ENCODE results near the gene TRPC5OS.

TRPC5OS gene

DNA sequence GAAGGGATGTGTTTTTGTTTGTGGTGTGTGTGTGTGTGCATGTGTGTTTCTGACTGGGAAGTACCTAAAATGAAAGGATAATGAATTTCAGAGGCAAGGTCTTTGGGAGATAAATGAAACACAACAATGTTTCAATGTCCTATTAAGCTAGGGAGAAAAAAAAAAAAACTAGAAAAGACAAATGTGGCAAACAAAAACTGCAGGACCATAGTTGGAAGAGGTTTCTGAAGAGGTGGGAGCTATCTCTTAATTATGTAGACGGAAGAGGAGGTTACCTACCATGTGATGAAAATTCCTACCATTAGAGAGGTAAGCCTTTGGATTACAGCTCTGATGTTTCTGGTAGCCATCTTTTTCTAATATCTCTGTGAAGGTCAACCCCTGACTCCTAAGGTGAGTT, at the start of gene TRPC5OS:
Gene TRPC5OS (plus strand): TSS at position 301 of the 400 bp plus-strand sequence. CDS start 25,669 bp downstream, outside the sequence.
- H3K27me3 ChIP-seq (ENCODE audit: control insufficient read depth in 2 of 2, insufficient read depth in 2 of 2, low read length in 2 of 2) = no peaks in the 10 kb centered on the region
- no peak within 1 kb of the TSS for H3K27ac ChIP-seq (ENCODE audit: low read depth in 2 of 2, low read length in 2 of 2)
- no peaks in the 10 kb centered on the region for H3K9me3 ChIP-seq (ENCODE audit: control insufficient read depth in 2 of 2, low read length in 2 of 2)
- H3K9ac ChIP-seq (ENCODE audit: low read depth in 1 of 2, low read length in 2 of 2) = no peak within 1 kb of the TSS
- no peak within 1 kb of the TSS for H3K4me3 ChIP-seq (ENCODE audit: low read length in 2 of 2)
- H3K36me3 ChIP-seq (ENCODE audit: control insufficient read depth in 2 of 2, insufficient read depth in 2 of 2, low read length in 2 of 2) = no peaks in the 10 kb centered on the region
- no peaks in the 10 kb centered on the region for H3K4me1 ChIP-seq (ENCODE audit: control insufficient read depth in 2 of 2, insufficient read depth in 2 of 2, low read length in 2 of 2)

- H3K27me3 ChIP-seq (ENCODE audit: control insufficient read depth in 2 of 2, insufficient read depth in 2 of 2, low read length in 2 of 2) = no peaks in the 10 kb centered on the region
- no peak overlapping the region for H3K27ac ChIP-seq (ENCODE audit: low read depth in 2 of 2, low read length in 2 of 2)
- no peak overlapping the region for H3K4me3 ChIP-seq (ENCODE audit: low read length in 2 of 2)
Measured at GRCh38 chrX:111829345-111829744, 46.6 kb upstream of the TRPC5OS start.

GRCh38 chrX:111830571-111830970, 45.4 kb upstream of the TRPC5OS start:
- Histone ChIP-seq H3K36me3 (ENCODE audit: control insufficient read depth in 2 of 2, insufficient read depth in 2 of 2, low read length in 2 of 2) (no peaks in the 10 kb centered on the region), H3K27ac (ENCODE audit: low read depth in 2 of 2, low read length in 2 of 2) (no peak overlapping the region), H3K9ac (ENCODE audit: low read depth in 1 of 2, low read length in 2 of 2) (no peak overlapping the region), H3K4me1 (ENCODE audit: control insufficient read depth in 2 of 2, insufficient read depth in 2 of 2, low read length in 2 of 2) (no peaks in the 10 kb centered on the region), H3K4me3 (ENCODE audit: low read length in 2 of 2) (no peak overlapping the region), H3K9me3 (ENCODE audit: control insufficient read depth in 2 of 2, low read length in 2 of 2) (no peaks in the 10 kb centered on the region), H3K27me3 (ENCODE audit: control insufficient read depth in 2 of 2, insufficient read depth in 2 of 2, low read length in 2 of 2) (no peaks in the 10 kb centered on the region)

More at GRCh38 chrX:111829345-111829744, 46.6 kb upstream of the TRPC5OS start:
- H3K9ac ChIP-seq (ENCODE audit: low read depth in 1 of 2, low read length in 2 of 2) = no peak overlapping the region
- H3K9me3 ChIP-seq (ENCODE audit: control insufficient read depth in 2 of 2, low read length in 2 of 2) = no peaks in the 10 kb centered on the region
- no peaks in the 10 kb centered on the region for H3K4me1 ChIP-seq (ENCODE audit: control insufficient read depth in 2 of 2, insufficient read depth in 2 of 2, low read length in 2 of 2)
- H3K36me3 ChIP-seq (ENCODE audit: control insufficient read depth in 2 of 2, insufficient read depth in 2 of 2, low read length in 2 of 2) = no peaks in the 10 kb centered on the region

GRCh38 chrX:111831343-111831742, 44.6 kb upstream of the TRPC5OS start:
- H3K27ac ChIP-seq (ENCODE audit: low read depth in 2 of 2, low read length in 2 of 2) = no peak overlapping the region
- no peak overlapping the region for H3K4me3 ChIP-seq (ENCODE audit: low read length in 2 of 2)
- H3K27me3 ChIP-seq (ENCODE audit: control insufficient read depth in 2 of 2, insufficient read depth in 2 of 2, low read length in 2 of 2) = no peaks in the 10 kb centered on the region
- no peaks in the 10 kb centered on the region for H3K9me3 ChIP-seq (ENCODE audit: control insufficient read depth in 2 of 2, low read length in 2 of 2)
- H3K4me1 ChIP-seq (ENCODE audit: control insufficient read depth in 2 of 2, insufficient read depth in 2 of 2, low read length in 2 of 2) = no peaks in the 10 kb centered on the region
- H3K36me3 ChIP-seq (ENCODE audit: control insufficient read depth in 2 of 2, insufficient read depth in 2 of 2, low read length in 2 of 2) = no peaks in the 10 kb centered on the region
- no peak overlapping the region for H3K9ac ChIP-seq (ENCODE audit: low read depth in 1 of 2, low read length in 2 of 2)

DNA sequence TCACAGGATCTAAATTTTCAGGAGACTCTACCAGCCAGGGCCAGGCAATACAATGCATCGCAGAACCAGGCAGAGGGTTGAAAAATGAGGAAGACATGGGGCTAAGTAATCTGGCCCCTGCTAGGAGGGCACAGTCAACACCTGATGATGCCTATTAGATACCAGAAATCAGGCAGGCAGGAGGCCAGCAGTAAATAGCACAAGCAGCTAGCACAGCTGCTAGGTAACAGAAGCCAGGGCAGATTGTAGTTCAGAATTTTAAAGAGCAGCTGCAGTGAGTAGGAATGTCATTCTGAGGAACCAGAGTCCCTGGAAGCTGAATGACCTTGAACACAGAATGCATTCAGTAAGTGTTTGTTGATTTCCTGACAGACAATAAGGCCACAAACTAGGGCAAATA, 38.8 kb upstream of the TRPC5OS start:
- Histone ChIP-seq H3K27ac (ENCODE audit: low read depth in 2 of 2, low read length in 2 of 2) (no peak overlapping the region), H3K9me3 (ENCODE audit: control insufficient read depth in 2 of 2, low read length in 2 of 2) (no peaks in the 10 kb centered on the region), H3K36me3 (ENCODE audit: control insufficient read depth in 2 of 2, insufficient read depth in 2 of 2, low read length in 2 of 2) (no peaks in the 10 kb centered on the region), H3K9ac (ENCODE audit: low read depth in 1 of 2, low read length in 2 of 2) (no peak overlapping the region), H3K27me3 (ENCODE audit: control insufficient read depth in 2 of 2, insufficient read depth in 2 of 2, low read length in 2 of 2) (peaks cover 0 to 4% of the 10 kb centered on the region in 2 donors), H3K4me3 (ENCODE audit: low read length in 2 of 2) (no peak overlapping the region), H3K4me1 (ENCODE audit: control insufficient read depth in 2 of 2, insufficient read depth in 2 of 2, low read length in 2 of 2) (no peaks in the 10 kb centered on the region)

GRCh38 chrX:111847491-111848133, 28.4 kb upstream of the TRPC5OS start:
- H3K4me1 ChIP-seq (ENCODE audit: control insufficient read depth in 2 of 2, insufficient read depth in 2 of 2, low read length in 2 of 2) = no peaks in the 10 kb centered on the region
- H3K36me3 ChIP-seq (ENCODE audit: control insufficient read depth in 2 of 2, insufficient read depth in 2 of 2, low read length in 2 of 2) = no peaks in the 10 kb centered on the region
- H3K27ac ChIP-seq (ENCODE audit: low read depth in 2 of 2, low read length in 2 of 2) = no peak overlapping the region
- H3K9ac ChIP-seq (ENCODE audit: low read depth in 1 of 2, low read length in 2 of 2) = no peak overlapping the region
- H3K9me3 ChIP-seq (ENCODE audit: control insufficient read depth in 2 of 2, low read length in 2 of 2) = no peaks in the 10 kb centered on the region
- peaks cover 5% of the 10 kb centered on the region in 2 donors for H3K27me3 ChIP-seq (ENCODE audit: control insufficient read depth in 2 of 2, insufficient read depth in 2 of 2, low read length in 2 of 2)
- no peak overlapping the region for H3K4me3 ChIP-seq (ENCODE audit: low read length in 2 of 2)

DNA sequence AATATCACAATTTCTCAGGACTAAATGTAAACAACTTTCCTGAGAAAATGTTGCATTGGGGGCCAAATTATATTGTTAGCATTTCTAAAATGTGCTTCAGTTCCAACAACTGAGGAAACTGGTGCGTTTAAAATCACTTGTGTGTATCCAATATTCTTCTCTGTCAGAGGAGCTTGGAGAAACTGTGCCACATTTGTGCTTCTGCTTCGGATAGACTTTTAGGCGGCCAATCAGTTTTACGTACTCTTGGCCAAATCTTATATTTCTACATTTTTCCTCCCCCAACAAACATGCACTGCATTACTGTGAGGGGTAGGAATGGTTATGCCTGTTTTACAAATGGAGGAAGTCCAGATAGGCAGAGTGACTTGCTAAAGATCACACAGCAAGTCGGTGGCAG, 27.4 kb upstream of the TRPC5OS start:
- Histone ChIP-seq H3K36me3 (ENCODE audit: control insufficient read depth in 2 of 2, insufficient read depth in 2 of 2, low read length in 2 of 2) (no peaks in the 10 kb centered on the region), H3K27me3 (ENCODE audit: control insufficient read depth in 2 of 2, insufficient read depth in 2 of 2, low read length in 2 of 2) (peaks cover 0 to 8% of the 10 kb centered on the region in 2 donors), H3K9ac (ENCODE audit: low read depth in 1 of 2, low read length in 2 of 2) (no peak overlapping the region), H3K9me3 (ENCODE audit: control insufficient read depth in 2 of 2, low read length in 2 of 2) (no peaks in the 10 kb centered on the region), H3K4me1 (ENCODE audit: control insufficient read depth in 2 of 2, insufficient read depth in 2 of 2, low read length in 2 of 2) (no peaks in the 10 kb centered on the region), H3K4me3 (ENCODE audit: low read length in 2 of 2) (no peak overlapping the region), H3K27ac (ENCODE audit: low read depth in 2 of 2, low read length in 2 of 2) (no peak overlapping the region)

DNA sequence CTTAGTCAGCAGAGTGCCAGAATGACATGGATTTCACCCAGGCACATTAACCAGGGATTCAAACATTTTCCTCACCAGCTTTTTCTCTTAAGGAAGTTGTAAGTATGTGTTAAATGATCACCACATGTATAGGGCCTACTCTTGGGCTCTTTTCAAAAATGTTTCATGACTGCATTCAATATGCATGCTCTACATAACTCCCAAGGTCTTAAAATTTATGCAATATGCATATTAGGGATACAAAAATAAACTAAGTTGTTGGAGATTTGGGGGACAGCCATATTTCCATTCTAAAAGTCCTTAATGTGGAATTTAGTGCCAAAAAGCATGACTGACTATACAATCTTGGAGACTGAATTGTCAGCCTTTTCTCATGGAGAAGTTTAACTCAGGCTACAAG, 25.0 kb upstream of the TRPC5OS start:
- no peak overlapping the region for H3K9ac ChIP-seq (ENCODE audit: low read depth in 1 of 2, low read length in 2 of 2)
- H3K27me3 ChIP-seq (ENCODE audit: control insufficient read depth in 2 of 2, insufficient read depth in 2 of 2, low read length in 2 of 2) = peaks cover 0 to 5% of the 10 kb centered on the region in 2 donors
- H3K9me3 ChIP-seq (ENCODE audit: control insufficient read depth in 2 of 2, low read length in 2 of 2) = no peaks in the 10 kb centered on the region
- no peak overlapping the region for H3K4me3 ChIP-seq (ENCODE audit: low read length in 2 of 2)
- no peaks in the 10 kb centered on the region for H3K4me1 ChIP-seq (ENCODE audit: control insufficient read depth in 2 of 2, insufficient read depth in 2 of 2, low read length in 2 of 2)
- no peak overlapping the region for H3K27ac ChIP-seq (ENCODE audit: low read depth in 2 of 2, low read length in 2 of 2)
- no peaks in the 10 kb centered on the region for H3K36me3 ChIP-seq (ENCODE audit: control insufficient read depth in 2 of 2, insufficient read depth in 2 of 2, low read length in 2 of 2)

GRCh38 chrX:111854556-111855490, 21.2 kb upstream of the TRPC5OS start:
- Histone ChIP-seq H3K27ac (ENCODE audit: low read depth in 2 of 2, low read length in 2 of 2) (no peak overlapping the region), H3K4me3 (ENCODE audit: low read length in 2 of 2) (no peak overlapping the region), H3K9me3 (ENCODE audit: control insufficient read depth in 2 of 2, low read length in 2 of 2) (no peaks in the 10 kb centered on the region), H3K27me3 (ENCODE audit: control insufficient read depth in 2 of 2, insufficient read depth in 2 of 2, low read length in 2 of 2) (peaks cover 0 to 5% of the 10 kb centered on the region in 2 donors), H3K36me3 (ENCODE audit: control insufficient read depth in 2 of 2, insufficient read depth in 2 of 2, low read length in 2 of 2) (no peaks in the 10 kb centered on the region), H3K4me1 (ENCODE audit: control insufficient read depth in 2 of 2, insufficient read depth in 2 of 2, low read length in 2 of 2) (no peaks in the 10 kb centered on the region), H3K9ac (ENCODE audit: low read depth in 1 of 2, low read length in 2 of 2) (no peak overlapping the region)

DNA sequence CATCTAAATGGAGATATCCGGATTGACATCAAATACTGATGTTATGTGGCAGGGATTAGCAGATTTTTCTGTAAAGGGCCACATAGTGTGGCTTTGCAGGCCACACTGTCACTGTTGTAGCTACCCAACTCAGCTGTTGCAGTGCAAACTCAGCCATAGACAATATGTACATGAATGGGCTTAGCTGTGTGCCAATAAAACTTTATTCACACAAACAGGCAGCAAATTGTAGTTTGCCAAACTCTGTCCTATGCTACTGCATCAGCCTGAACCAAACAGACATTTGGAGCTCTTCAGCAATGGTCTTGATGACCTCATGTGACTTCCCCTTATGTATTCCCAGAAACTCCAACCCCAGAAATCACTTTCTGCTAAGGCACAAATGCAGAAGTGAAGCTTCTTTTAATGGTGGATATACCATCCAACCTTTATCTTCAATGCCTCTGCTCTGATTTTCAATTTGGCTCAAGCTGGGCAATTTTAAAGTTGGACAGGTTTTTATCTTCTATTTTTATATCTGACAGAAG, 18.4 kb upstream of the TRPC5OS start:
- Histone ChIP-seq H3K36me3 (ENCODE audit: control insufficient read depth in 2 of 2, insufficient read depth in 2 of 2, low read length in 2 of 2) (no peaks in the 10 kb centered on the region), H3K9ac (ENCODE audit: low read depth in 1 of 2, low read length in 2 of 2) (no peak overlapping the region), H3K9me3 (ENCODE audit: control insufficient read depth in 2 of 2, low read length in 2 of 2) (no peaks in the 10 kb centered on the region), H3K27ac (ENCODE audit: low read depth in 2 of 2, low read length in 2 of 2) (no peak overlapping the region), H3K27me3 (ENCODE audit: control insufficient read depth in 2 of 2, insufficient read depth in 2 of 2, low read length in 2 of 2) (peaks cover 0 to 2% of the 10 kb centered on the region in 2 donors), H3K4me3 (ENCODE audit: low read length in 2 of 2) (no peak overlapping the region), H3K4me1 (ENCODE audit: control insufficient read depth in 2 of 2, insufficient read depth in 2 of 2, low read length in 2 of 2) (no peaks in the 10 kb centered on the region)
